Metanephros (tissue), 1 donor: ENCODE data around the gene PCDHA7. TPM values are rescaled to one million over a fixed set of nuclear protein-coding genes. Genes with fewer than 3 reads are reported as not detected.

ENCODE experiments used
- total RNA-seq: library from RNA; depleted of rRNA; stranded (reverse); fragments of >200 nt; gene quantifications from one replicate; pipeline ENCODE4 v1.2.3, GENCODE V29; 2014

The PCDHA7 gene
- 0.58 TPM for total RNA-seq

DNA sequence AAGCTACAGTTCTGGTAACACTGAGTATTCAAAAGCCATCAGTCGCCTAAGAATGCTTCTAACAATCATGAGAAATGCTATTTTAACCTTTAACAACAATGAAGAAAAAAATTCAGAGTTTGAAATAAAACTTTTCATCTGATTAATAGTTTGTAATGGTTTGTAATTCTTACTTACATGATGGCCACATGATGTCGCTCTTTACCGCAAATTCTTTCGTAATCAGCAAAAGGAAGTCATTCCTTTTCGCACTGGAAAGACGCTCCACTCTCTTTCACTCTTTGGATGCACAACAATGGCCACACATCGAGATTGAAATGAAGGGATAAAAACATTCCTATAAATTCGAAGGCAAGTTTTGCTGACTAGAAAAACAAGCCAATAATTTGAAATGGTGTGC is at the start of gene PCDHA7:
Gene PCDHA7, plus strand, starts transcription at position 277 of the 400 bp plus-strand sequence. Its CDS starts 115 bp downstream, at position 392.

DNA sequence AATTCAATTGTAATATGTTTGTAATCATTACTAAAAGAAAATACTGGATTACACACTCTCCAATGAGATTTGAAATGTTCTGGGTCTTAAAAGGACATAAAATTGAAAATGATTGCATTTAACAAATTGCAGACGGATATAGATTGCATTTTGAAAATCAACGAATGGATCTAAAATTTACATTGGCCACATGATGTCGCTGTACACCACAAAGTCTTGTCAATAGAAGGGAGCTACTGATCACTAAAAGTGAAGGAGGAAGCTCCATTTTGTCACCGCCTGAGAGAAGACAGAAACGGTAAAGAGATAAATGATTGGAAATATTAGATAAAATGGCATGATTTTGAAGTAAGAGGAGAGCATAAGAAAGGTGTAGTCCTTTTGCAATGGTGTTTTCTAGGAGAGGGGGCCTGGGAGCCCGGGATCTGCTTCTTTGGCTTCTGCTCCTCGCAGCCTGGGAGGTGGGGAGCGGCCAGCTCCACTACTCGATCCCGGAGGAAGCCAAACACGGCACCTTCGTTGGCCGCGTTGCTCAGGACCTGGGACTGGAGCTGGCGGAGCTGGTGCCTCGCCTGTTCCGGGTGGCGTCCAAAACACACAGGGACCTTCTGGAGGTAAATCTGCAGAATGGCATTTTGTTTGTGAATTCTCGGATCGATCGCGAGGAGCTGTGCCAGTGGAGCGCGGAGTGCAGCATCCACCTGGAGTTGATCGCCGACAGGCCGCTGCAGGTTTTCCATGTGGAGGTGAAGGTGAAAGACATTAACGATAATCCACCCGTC is 48.0 kb upstream of the PCDHA7 start, which contains the start of gene PCDHA1:
Gene PCDHA1, plus strand, starts transcription at position 236 of the 782 bp plus-strand sequence.

GRCh38 chr5:140794595-140795258 is 39.3 kb upstream of the PCDHA7 start, which contains the start of gene PCDHA2:
PCDHA2 (plus strand) TSS chr5:140794852.

DNA sequence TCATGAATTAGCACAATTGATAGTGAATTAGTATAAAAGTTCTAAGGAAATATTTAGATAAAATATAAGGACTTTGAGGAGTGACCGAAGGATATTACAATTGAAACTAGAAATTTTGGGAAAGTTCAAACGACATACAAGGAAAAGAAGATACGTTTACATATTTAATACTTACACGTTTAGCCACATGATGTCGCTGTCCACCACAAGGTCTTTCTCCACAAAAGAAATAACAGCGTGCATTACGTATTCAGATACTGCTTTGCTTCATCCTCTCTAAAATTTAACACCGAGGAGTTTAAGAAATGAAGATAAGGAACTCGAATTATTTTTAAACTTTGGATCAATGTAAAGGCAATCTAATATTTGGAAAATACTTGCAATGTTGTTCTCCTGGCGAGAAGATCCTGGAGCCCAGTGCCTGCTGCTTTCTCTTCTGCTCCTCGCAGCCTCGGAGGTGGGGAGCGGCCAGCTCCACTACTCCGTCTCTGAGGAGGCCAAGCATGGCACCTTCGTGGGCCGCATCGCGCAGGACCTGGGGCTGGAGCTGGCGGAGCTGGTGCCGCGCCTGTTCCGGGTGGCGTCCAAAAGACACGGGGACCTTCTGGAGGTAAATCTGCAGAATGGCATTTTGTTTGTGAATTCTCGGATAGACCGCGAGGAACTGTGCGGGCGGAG is 33.1 kb upstream of the PCDHA7 start, which contains the start of gene PCDHA3:
Gene PCDHA3, plus strand, starts transcription at position 242 of the 678 bp plus-strand sequence.

GRCh38 chr5:140806834-140807775 is 27.0 kb upstream of the PCDHA7 start, which contains the start of gene PCDHA4:
PCDHA4 (plus strand) TSS chr5:140807068.

DNA sequence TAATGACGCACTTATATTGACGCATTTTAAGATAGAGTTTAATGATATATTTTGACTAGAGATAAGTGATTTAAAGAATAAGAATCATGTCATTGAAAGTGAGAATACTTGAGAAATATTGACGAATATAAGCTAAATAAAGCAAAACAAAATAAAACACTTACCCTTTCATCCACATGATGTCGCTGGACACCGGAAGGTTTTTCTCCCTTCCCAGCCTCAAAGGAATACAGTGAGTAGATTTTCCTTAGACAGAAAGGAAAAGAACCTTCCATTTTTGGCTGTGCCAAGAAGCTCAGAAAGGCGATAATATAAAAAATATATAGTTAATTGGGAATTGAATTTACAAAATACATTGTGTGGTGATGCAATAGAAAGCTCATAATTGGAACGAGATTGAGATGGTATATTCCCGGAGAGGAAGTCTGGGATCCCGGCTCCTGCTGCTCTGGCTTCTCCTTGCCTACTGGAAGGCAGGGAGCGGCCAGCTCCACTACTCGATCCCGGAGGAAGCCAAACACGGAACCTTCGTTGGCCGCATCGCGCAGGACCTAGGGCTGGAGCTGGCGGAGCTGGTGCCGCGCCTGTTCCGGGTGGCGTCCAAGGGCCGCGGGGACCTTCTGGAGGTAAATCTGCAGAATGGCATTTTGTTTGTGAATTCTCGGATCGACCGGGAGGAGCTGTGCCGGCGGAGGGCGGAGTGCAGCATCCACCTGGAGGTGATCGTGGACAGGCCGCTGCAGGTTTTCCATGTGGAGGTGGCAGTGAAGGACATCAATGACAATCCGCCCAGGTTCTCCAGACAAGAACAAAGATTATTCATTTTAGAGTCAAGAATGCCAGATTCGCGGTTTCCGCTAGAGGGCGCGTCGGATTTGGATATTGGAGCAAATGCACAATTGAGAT is 12.4 kb upstream of the PCDHA7 start, which contains the start of gene PCDHA5:
Gene PCDHA5, plus strand, starts transcription at position 239 of the 906 bp plus-strand sequence.

GRCh38 chr5:140827704-140828361 is 6.2 kb upstream of the PCDHA7 start, which contains the start of gene PCDHA6:
PCDHA6 (plus strand) TSS chr5:140827960; CDS start chr5:140828092, 132 bp downstream.

GRCh38 chr5:140840978-140841962 is 7.2 kb downstream of the PCDHA7 start, which contains the start of gene PCDHA8:
PCDHA8 (plus strand) TSS chr5:140841187; CDS start chr5:140841322, 135 bp downstream.

DNA sequence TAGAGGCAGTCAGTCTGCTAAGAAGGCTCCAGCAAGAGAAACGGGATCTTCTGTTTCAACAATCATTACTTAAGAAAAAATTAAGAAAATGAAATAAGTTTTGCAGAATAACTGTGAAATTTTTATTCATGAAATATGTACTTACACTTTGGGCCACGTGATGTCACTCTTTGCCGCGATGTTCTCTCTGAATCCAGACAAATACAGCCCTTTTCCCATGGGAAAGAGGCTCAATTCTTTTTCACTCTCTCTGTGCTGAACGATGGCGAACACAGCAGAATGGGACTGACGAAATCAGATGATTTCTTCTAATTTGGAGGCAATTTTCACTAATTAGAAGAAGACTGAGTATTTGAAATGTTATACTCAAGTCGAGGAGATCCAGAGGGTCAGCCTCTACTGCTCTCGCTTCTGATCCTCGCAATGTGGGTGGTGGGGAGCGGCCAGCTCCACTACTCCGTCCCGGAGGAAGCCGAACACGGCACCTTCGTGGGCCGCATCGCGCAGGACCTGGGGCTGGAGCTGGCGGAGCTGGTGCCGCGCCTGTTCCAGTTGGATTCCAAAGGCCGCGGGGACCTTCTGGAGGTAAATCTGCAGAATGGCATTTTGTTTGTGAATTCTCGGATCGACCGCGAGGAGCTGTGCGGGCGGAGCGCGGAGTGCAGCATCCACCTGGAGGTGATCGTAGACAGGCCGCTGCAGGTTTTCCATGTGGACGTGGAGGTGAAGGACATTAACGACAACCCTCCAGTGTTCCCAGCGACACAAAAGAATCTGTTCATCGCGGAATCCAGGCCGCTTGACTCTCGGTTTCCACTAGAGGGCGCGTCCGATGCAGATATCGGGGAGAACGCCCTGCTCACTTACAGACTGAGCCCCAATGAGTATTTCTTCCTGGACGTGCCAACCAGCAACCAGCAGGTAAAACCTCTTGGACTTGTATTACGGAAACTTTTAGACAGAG is 14.4 kb downstream of the PCDHA7 start, which contains the start of gene PCDHA9:
Gene PCDHA9, plus strand, starts transcription at position 244 of the 964 bp plus-strand sequence. Its CDS starts 114 bp downstream, at position 358.

GRCh38 chr5:140855772-140856674 is 22.0 kb downstream of the PCDHA7 start, which contains the start of gene PCDHA10:
PCDHA10 (plus strand) TSS chr5:140855897; CDS start chr5:140856049, 152 bp downstream.

GRCh38 chr5:140868721-140869554 is 34.9 kb downstream of the PCDHA7 start, which contains the start of gene PCDHA11:
PCDHA11 (plus strand) TSS chr5:140868957; CDS start chr5:140869104, 147 bp downstream.

GRCh38 chr5:140875085-140876065 is 41.3 kb downstream of the PCDHA7 start, which contains the start of gene PCDHA12:
PCDHA12 (plus strand) TSS chr5:140875308; CDS start chr5:140875473, 165 bp downstream.

GRCh38 chr5:140881889-140882590 is 48.0 kb downstream of the PCDHA7 start, which contains the start of gene PCDHA13:
PCDHA13 (plus strand) TSS chr5:140882124; CDS start chr5:140882269, 145 bp downstream.

